Uterus (tissue), 2 donors: ENCODE data around the gene KIRREL2.

Experiments used
- POLR2A ChIP-seq, 2 donors: fragments of 450-650 bp; IDR thresholded peaks; one replicate each; pipeline ENCODE4 v1.6.1; 2016; ENCODE audit warnings: antibody characterized with exemption in 2 of 2, mild to moderate bottlenecking in 1 of 2, moderate library complexity in 1 of 2
- TF ChIP-seq, protein P1 (sequence below), 4 experiments: fragments of 200-600 bp in 2 of 4; fragments of 450-650 bp in 2 of 4; sonication (generic) in 2 of 4; IDR thresholded peaks; one replicate each; pipeline ENCODE4 v1.5.1; 2016 to 2019; ENCODE audit warnings: antibody characterized with exemption in 4 of 4, mild to moderate bottlenecking in 2 of 4, moderate library complexity in 1 of 4

DNA sequence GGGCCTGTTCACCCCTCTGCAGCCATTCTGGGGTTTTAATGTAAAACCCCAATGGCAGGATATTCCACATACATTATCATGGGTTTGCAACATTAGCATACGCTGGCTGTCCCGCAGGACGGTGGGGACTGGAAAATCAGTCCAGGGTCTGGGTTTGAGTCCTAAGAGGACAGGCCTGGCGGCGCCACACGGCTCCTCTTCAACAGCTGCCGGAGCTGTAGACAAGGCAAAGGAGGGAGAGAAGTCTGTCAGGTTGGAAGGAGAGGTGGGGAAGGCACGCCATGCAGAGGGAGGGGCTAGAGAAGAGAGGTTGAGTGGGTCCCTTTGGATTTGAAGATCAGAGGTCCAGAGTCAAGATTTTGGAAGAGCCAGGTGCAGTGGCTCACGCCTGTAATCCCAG, 31.7 kb downstream of the KIRREL2 start:
- TF ChIP-seq, protein P1, sequence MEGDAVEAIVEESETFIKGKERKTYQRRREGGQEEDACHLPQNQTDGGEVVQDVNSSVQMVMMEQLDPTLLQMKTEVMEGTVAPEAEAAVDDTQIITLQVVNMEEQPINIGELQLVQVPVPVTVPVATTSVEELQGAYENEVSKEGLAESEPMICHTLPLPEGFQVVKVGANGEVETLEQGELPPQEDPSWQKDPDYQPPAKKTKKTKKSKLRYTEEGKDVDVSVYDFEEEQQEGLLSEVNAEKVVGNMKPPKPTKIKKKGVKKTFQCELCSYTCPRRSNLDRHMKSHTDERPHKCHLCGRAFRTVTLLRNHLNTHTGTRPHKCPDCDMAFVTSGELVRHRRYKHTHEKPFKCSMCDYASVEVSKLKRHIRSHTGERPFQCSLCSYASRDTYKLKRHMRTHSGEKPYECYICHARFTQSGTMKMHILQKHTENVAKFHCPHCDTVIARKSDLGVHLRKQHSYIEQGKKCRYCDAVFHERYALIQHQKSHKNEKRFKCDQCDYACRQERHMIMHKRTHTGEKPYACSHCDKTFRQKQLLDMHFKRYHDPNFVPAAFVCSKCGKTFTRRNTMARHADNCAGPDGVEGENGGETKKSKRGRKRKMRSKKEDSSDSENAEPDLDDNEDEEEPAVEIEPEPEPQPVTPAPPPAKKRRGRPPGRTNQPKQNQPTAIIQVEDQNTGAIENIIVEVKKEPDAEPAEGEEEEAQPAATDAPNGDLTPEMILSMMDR (IDR thresholded peaks at IDR 0.05) = no peak
- TF ChIP-seq POLR2A (IDR thresholded peaks at IDR 0.05) = no peak
